GM19239 (cell line): ENCODE measurements around the gene CNTN4.
"Not testable (repeated sequence)": the region's sequence is repeated elsewhere in the genome, so short reads cannot be mapped to it uniquely, and the experiment has no call there.

Experiments
- DNase-seq: peaks from one replicate; pipeline ENCODE4 v3.0.0; 2011; ENCODE audit warnings: low spot score; ENCODE audit not compliant: insufficient read length
- FAIRE-seq: peaks from 2 replicates; lab custom pipeline; 2011; peaks lifted over from hg19 to GRCh38; lab: Jason Lieb, UNC

The CNTN4 gene

DNA sequence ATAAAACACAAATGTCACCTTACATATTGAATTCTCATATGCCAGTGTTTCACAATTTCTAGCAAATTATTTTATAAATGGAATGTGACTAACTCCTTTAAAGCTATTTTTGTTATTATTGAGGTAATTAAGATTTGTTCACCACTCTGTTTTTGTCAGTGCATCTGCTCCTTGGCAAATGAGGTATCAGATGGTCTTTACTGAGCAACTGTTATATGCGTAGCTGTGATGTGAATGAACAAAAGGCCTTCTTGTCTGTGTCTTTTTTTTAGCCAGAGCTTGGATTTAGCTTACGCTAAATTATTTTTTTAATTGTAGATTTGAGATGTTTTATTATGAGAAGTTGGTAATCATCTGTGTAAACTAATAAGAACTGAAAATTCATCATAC lies 886.2 kb downstream of the CNTN4 start:
- FAIRE-seq (no peak), DNase-seq (no peak)

DNA sequence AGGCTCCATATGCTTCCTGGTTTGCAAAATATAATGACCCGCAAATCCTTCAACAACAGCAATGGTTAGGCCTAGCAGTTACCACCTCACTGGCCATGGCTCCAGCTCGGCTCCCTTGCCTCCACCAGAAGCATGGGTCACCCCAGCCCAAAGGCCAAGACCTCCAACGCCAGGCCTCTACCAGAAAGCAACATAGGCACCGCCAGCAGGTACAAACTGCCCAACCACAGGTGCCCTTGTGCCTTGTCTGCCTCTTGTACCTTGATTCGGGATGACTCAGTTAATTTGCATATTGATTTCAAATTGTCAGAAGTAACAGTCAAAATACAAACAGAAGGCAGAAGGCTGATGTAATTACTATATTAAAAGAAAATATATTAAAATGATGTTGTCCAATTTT lies 886.8 kb downstream of the CNTN4 start:
- DNase-seq, result no peak
- no peak for FAIRE-seq

DNA sequence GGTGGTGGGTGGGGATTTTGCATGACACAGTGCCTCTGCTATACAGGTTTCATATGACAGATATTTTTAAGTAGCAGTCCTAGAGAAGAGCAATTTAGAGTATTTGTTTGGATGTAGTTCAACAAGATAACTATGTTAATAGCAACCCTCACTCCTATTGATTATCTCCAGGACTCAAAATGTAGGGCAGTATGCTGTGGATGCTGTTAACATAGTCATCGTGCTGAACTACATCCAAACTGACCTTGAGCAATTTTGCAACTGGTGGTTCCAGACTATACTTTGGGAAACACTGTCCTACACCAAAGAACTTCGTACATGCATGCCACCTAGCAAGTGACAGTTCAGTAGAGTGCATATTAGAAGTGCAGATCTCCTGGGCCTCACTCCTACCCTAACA lies 893.9 kb downstream of the CNTN4 start:
- no peak for DNase-seq
- no peak for FAIRE-seq

DNA sequence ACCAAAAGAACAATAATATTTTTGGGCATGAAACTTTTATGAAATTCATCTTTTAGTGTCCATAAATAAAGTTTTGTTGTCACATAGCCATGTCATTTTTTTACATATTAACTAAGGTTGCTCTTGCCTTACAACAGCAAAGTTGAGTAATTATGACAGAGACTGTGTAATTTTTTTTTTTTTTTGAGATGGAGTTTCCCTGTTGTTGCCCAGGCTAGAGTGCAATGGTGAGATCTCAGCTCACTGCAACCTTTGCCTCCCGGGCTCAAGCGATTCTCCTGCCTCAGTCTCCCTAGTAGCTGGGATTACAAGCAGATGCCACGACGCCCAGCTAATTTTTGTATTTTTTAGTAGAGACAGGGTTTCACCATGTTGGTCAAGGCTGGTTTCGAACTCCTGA lies 894.5 kb downstream of the CNTN4 start:
- not testable (repeated sequence) for DNase-seq, FAIRE-seq

DNA sequence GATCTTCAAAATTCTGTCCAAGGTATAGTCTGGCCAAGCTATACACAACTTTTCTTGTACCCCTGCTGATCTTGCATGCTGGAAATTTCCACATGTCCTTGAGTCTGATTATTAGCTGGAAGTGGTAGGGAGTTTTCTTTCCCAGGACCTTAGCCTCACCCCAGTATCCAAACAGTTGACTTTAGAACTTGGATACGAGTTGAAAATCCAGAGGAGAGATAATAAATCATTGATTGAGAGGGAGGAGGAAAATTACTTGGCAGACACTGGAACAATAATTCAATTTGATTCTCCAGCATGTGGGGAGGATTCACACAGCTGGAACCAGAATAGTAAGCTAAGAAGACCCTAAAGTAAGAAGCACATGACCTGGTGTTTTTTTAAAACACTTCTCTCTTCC lies 895.1 kb downstream of the CNTN4 start:
- FAIRE-seq (no peak), DNase-seq (no peak)

DNA sequence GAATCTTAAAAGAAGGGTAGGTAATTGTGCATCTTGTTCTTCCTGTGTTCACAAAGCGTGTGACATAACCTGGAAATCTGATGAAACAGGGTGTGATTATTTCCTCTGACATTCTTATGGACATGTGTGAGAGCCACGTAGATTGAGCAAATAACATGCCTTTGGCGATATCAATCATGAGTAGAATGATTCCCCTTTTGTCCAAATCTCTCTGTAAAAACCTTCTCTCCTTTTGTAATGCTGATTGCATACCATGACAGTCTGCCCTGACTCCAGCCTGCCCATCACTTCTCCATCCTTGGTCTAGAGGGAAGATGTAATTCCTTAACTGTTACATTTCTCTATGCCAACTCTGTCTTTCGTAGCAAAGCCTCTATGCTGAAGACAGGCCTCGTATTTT lies 896.5 kb downstream of the CNTN4 start:
- DNase-seq (no peak), FAIRE-seq (no peak)

DNA sequence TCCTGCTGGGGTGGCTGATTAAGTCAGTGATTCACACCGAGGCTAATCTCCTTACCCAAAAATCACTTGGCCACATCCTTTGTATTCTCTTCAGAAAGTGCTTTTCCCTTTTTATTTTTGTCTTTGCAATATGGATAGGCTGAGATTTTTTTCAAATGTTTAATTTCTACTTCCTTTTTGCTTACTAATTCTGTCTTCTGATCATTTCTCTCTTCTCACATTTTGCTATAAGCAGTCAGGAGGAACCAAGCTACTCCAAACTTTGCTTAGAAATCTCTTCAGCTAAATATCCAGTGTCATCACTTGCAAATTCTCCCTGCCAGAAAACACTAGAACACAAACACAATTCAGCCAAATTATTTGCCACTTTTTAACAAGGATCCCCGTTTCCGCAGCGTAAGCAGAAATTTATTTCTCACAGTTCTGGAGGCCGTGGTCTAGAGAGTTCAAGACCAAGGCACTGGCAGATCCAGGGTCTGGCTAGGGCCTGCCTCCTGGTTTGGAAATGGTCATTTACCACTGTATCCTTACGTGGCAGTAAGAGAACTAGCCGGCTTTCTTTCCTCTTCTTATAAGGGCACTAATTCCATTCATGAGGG lies 906.6 kb downstream of the CNTN4 start:
- DNase-seq (no peak), FAIRE-seq (no peak)

DNA sequence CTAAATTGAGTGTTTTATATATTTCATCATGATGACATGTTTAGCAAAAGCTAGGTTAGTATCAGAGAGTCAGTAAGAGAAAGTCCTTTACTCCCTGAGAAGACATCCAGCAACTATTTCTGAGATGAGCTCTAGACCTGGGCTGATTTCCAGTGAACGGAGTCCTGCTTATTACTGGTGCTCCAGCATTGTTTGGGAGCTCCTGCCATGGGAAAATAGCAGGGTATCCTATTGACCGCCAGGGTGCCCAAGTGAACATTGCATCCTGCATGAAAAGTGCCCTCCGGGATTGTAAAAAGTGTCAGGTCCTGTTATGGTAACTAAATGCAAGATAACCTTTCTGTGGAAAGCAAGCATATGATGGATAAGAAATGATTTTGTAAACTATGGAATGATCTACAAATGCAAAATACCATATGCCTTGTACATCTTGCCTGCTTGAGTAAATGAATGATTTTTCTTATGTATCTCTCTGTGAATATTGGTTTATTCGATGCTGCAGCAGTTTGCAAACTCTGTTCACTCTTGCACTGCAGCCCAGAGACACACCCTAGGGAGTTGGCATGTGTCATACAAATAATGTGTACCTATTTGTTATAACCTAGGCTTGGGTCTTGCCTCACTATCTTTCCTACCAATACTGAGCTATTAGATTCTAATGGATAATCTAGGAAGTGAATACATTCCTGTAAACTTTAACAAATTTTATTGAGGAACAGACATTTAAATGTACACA lies 914.8 kb downstream of the CNTN4 start:
- no peak for DNase-seq
- FAIRE-seq, result no peak

DNA sequence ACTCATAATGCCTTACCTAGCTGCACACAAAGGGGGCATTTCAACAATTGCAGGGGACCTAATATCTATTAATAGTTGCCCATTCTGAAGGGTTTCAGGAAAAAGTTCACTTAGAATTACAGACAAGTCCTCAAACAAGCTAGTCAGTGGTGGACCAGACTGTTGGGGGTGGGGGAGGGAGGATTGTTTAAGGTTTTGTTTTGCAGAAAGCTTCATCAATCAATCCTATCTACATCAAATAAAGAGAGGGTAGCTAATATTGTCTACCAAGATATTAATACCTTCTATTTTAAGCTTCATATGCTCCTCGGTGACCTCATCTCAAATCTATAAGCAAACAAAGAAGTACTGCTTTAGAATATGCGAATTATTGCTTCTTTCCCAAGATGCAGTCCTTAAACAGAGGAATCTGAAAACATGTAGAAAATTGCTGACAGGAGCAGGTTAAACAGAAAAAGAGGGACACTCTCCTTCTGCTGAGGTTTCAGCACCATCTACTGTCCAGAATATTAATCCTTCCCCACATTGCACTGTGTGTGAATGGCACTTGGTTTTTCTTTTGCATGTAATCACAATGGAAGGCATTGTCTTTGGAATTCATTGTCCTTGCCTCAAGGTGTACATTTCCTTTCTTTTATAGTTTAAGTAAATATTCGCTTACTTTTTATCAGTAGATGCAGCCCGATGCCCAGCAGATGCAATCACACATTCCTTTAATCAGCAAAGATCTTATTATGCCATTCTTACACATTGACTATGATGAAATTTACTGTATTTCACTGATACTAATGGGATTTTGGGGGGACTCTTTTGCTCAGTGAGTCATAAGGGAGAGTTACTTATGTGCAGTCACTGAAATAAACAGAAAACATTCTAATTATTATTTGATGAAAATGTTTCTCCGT lies 916.8 kb downstream of the CNTN4 start:
- DNase-seq, result no peak

DNA sequence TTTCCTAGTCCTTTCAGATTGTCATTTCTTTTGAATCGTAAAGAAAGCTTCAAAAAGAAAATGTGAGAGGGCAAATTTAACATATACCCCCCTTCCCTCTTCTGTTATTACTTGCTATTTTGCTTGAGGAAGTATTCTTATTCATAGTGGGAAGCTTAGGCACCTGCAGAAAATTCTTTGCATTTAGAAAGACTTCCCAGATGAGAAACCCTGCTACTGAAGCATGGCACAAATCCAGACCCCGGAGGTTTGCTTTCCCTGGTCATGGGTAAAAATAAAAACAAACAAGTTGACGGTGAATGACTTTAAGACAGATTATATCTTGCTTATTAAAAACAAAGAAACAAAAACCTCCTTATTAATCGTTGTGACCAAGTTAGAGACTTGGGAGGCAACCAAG lies 917.6 kb downstream of the CNTN4 start:
- no peak for FAIRE-seq
- no peak for DNase-seq

More for the DNA sequence above, 916.8 kb downstream of the CNTN4 start:
- peak; percentile 44 for FAIRE-seq

DNA sequence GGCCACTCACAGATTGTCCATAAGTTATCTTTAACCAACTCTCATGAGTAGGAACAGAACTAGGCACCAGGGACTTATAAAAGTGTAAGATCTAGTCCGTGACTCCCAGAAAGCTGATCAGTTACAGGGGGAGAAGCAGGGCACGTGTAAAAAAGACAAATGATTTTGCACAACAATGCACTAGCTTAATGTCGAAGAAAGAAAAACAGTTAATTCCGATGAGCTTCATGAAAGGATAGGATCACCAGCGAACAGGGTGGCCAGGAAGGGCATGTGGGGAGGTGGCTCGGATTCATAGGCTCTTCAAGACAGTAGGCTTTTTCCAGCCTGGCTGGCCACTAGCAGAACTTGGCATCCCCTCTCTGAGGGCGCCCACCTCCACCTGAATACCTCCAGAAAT lies 921.5 kb downstream of the CNTN4 start:
- no peak for FAIRE-seq
- no peak for DNase-seq

DNA sequence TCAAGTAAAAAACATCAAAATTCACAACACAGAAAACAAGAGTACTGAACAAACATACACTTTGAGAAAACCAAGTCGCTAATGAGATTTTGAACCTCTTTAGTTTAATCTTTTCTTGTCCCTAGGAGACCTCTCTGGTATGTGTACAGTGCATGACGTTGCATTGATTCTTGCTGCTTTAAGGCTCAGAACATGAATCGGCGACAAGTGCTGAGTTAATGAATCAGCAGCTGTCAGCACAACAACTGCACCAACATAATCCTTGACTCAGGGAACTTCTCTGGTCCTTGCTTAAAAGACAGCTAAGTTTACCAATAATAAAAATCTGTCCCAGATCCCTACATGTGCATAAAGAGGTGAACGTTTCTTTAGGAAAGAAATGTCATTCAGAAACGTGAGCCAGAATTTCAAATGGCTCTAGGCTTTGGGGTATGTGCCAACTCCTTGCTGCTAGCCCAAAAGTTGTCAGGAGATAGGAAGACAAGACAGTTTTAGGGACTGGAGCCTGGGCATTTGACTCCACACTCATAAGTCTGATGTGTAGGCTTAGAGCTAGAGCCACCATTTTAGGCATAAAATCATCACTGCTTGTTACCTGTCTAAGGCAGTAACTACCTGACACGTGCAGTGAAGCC lies 924.6 kb downstream of the CNTN4 start:
- no peak for FAIRE-seq
- DNase-seq, result no peak

DNA sequence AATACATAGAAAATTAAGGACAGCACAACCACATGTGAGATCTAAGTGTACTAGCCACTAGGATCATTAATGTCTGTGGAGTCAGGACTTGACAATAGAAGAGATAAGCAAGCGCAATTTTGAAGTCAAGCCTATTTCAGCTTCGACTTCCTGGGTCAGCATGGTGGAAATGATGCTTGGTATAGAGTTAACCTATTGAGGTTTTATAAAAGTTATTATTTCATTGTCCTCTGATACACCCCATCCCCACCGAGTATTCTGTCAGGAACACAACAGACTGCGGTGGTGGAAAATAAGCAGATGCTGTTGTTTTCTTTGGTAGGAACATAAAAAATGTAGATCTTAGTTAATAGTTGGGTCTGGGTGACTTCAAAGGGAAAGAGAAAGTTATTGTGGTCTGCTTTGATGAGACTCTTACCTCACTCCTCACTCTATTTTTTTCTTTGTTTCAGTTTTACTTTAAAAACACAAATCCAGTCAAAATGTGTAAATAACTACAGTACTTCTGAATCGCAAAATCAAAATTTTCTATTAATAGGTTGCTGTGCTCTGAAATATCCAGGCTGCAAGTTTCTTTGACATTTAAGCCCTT lies 929.4 kb downstream of the CNTN4 start:
- FAIRE-seq, result peak; percentile 42
- peak; percentile 9 for DNase-seq

DNA sequence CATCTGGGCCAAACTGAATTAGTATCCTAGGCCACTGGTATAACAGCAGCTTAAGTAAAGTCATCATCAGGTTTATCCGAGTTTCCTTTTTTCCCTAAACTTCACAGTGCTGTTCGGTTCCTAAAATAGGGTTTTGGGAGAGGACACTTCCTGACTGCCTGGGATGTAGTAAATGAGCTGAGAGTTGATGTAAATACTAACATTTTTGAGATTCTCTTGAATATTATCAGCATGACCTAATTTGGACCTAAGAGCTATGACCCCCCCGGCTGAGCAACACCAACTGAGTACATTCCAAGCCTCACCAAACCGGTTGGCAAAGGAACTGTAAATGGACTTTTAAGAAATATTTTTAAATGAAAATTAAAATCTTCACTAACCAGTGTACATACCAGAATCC lies 932.7 kb downstream of the CNTN4 start:
- no peak for FAIRE-seq

DNA sequence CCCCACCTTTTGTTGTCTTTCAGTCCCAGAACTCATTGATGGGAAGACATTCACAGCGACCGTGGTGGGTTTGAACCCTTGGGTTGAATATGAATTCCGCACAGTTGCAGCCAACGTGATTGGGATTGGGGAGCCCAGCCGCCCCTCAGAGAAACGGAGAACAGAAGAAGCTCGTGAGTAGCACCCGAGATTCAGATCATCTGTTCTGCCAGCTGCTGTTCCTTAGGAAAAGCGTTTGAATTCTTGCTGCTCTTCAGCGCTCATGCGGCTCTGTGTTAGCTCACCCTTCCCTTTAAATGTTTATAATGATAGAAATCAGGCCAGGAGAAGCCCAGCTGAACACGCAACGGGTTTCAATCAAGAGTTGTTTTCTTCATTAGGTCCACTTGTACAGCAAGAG lies 938.5 kb downstream of the CNTN4 start:
- DNase-seq, result no peak

More for the DNA sequence above, 932.7 kb downstream of the CNTN4 start:
- no peak for DNase-seq

DNA sequence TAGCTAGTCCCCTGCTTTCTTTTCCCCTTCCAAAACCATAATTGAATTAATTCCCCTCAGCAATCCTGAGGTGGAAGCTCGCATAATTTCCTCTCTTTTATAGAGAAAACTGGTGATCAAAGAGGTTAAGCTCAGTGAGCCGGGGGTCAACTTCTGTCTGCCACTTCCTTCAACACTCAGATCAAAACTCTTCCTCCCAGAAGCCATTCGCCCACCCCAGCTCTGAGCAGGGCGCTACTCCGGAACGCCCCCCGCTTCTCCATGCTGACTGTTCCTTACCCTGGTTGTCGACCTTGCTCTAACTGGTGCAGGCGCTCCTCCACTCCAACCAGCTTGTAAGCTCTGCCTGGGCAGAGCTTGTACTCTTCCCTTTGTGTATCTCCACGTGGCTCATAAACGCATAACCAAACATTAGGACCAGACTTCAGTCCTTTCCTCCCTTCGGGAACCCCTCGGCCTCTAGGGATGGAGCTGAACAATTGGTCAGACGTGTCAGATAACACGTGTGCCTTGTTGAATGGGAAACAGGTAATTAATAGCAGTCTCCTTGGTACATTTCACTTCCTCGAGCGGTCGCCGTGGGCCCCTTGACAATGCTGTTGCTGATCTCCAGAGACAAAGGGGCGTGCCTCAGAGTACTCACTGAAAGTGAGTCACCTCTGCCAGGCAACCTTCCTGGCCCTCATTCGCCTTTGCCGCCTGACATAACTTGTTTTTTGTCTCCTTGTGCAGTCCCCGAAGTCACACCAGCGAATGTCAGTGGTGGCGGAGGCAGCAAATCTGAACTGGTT lies 939.7 kb downstream of the CNTN4 start:
- DNase-seq, result no peak
- no peak for FAIRE-seq

More for the DNA sequence above, 938.5 kb downstream of the CNTN4 start:
- no peak for FAIRE-seq

DNA sequence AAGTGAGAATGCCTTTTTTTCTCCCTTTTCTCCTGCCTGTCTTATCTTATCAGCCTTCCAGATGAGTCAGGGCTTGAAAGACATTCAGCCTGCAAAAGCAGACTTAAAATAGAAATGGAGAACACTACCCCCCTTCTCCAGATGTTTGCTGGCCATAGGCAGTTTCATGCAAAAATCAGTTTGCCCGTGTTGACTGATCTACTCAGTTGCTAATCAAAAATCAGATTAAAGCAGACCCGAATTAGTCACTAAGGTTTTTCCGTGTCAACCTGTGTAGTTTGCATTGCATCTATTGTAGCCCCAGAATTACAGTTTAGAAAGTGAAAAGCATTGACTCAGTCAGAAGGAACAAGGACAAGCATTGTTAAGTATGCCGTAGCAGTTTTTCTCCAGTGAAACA lies 955.3 kb downstream of the CNTN4 start:
- FAIRE-seq (no peak), DNase-seq (no peak)

DNA sequence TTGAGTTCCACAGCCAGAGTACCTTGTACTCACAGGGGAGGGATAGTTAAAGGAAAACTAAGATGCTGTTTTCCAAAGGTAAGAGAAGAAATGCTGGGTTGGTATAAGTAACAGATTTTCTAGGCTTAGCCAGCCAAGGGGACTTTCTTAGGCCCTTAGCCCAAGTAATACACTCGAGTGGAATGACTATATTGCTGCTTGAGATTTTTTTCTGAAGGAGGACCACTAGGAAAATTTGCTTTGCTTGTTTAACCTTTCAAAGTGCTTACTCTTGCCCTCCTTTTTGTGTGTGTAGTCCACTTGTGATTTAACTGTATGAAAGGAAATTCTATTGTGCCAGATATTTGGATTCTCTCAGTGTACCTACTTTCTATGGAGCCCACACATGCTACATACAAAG lies 961.0 kb downstream of the CNTN4 start:
- no peak for DNase-seq
- FAIRE-seq, result no peak

DNA sequence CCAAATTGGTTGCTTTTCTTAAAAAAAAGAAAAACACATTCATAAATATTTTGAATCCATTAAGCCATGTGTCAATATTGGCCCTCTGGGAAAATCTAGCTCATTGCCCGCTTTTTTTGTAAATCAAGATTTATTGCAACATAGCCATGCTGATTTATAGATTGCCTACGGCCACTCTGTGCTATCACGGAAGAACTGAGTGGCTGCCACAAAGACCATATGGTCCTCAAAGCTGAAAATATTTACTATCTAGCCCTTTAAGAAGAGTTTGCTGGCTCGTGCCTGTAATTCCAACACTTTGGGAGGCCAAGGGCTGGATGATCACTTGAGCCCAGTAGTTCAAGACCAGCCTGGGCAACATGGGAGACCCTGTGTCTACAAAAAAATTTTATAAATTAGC lies 965.6 kb downstream of the CNTN4 start:
- FAIRE-seq (no peak), DNase-seq (no peak)
